ENCODE results near the gene CAPN2.

DNA sequence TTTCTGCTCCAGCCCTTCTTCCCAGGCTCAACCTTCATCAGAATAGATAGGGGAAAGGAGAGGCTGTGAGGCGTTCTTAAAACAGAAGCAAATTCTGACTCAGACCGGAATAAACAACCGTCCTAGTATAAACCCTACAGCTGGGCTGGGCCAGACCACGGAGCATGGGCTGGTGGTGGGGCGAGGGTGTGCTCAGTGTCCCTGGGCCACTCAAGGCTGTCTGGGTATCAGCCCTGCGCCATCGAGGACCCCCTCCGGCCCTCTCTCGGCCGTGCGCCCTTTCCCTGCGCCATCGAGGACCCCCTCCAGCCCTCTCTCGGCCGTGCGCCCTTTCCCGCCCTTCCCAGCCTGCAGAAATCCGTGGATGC lies 36.0 kb downstream of the CAPN2 start:
- TF ChIP-seq, protein P1, sequence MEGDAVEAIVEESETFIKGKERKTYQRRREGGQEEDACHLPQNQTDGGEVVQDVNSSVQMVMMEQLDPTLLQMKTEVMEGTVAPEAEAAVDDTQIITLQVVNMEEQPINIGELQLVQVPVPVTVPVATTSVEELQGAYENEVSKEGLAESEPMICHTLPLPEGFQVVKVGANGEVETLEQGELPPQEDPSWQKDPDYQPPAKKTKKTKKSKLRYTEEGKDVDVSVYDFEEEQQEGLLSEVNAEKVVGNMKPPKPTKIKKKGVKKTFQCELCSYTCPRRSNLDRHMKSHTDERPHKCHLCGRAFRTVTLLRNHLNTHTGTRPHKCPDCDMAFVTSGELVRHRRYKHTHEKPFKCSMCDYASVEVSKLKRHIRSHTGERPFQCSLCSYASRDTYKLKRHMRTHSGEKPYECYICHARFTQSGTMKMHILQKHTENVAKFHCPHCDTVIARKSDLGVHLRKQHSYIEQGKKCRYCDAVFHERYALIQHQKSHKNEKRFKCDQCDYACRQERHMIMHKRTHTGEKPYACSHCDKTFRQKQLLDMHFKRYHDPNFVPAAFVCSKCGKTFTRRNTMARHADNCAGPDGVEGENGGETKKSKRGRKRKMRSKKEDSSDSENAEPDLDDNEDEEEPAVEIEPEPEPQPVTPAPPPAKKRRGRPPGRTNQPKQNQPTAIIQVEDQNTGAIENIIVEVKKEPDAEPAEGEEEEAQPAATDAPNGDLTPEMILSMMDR (IDR thresholded peaks at IDR 0.05; ENCODE audit: low read depth, low read length), result no peak
- TF ChIP-seq MYC (IDR thresholded peaks at IDR 0.05; ENCODE audit: low read depth, low read length), result no peak
